Right cardiac atrium (tissue), 5 donors: ENCODE data around the gene CCDC12. TPM values are rescaled to one million over a fixed set of nuclear protein-coding genes. Genes with fewer than 3 reads are reported as not detected.

Experiments used
- ATAC-seq, 2 donors: fragments of 200-7000 bp; cut with Tn5 transposase; one replicate each; pipeline versions ENCODE4 v1.8.0 to v1.9.1; 2020; ENCODE audit warnings: moderate library complexity in 2 of 2, mild to moderate bottlenecking in 1 of 2
- DNase-seq, 3 donors: peaks; one replicate each; pipeline ENCODE4 v3.0.0-alpha.2; 2020
- H3K27ac ChIP-seq: one replicate; pipeline ENCODE4 v1.5.1; 2013; ENCODE audit warnings: mild to moderate bottlenecking, low read length, control low read depth, moderate library complexity
- H3K27me3 ChIP-seq: one replicate; pipeline ENCODE4 v1.6.1; 2013; ENCODE audit not compliant: control insufficient read depth, insufficient read depth
- H3K4me1 ChIP-seq: one replicate; pipeline ENCODE4 v1.6.1; 2013; ENCODE audit warnings: low read length; ENCODE audit not compliant: control insufficient read depth, insufficient read depth
- H3K4me3 ChIP-seq: one replicate; pipeline ENCODE4 v1.5.1; 2013; ENCODE audit warnings: low read length, control low read depth
- H3K9me3 ChIP-seq: one replicate; pipeline ENCODE4 v1.6.1; 2013; ENCODE audit warnings: low read length; ENCODE audit not compliant: control insufficient read depth
- WGBS: extraction: QIAGEN DNeasy Blood & Tissue Kit; methylation state at CpG from one replicate; pipeline ENCODE4 v1.1.7; 2013; 5-methylcytosine and 5-hydroxymethylcytosine counted together
- intact Hi-C, 4 donors: fragments of 100-400 bp; cut with DNase I; formaldehyde crosslinking; loops; one replicate each; pipeline versions ENCODE4 v1.11.0 to v1.14.0; 2022 to 2023
- polyA plus RNA-seq: library from polyadenylated mRNA; stranded (reverse); fragments of 200-250 nt; gene quantifications from one replicate; pipeline ENCODE4 v1.2.3, GENCODE V29; 2013
- total RNA-seq, 4 donors: library from RNA; stranded (reverse); fragmentation: NEBNext Ultra II Directional; extraction: Animal tissue kit (Norgen Biotek cat#: 25700); gene quantifications; one replicate each; pipeline ENCODE4 v1.2.1, GENCODE V29; 2021
- donor health status: healthy with polysubstance abuse.
- donor health status: DM: no; HTN: yes; CAD: no.
- donor health status: DM: no; HTN: no; CAD: no.
- donor health status: DM: no; HTN: yes; CAD: no; lungs with severe emphysema.
- donor health status: DM: yes; HTN: yes; CAD: no.

CCDC12 gene
- total and polyA plus RNA-seq, 5 donors: 31.2 to 58.0 (median 36.1) TPM

GRCh38 chr3:46876313-46877300 is 99.9 kb downstream of the CCDC12 start:
- Histone ChIP-seq H3K9me3 (no peaks in the 10 kb centered on the region), H3K27me3 (no peaks in the 10 kb centered on the region), H3K4me3 (no peak overlapping the region), H3K4me1 (peaks cover 22% of the 10 kb centered on the region), H3K27ac (no peak overlapping the region)
- no peak for ATAC-seq
- intact Hi-C loops: no loop called here
- no peak for DNase-seq
- WGBS: 85% methylated on average over 10 of the region's 10 CpGs

GRCh38 chr3:46875560-46875959 is 101.0 kb downstream of the CCDC12 start:
- no peaks in the 10 kb centered on the region for H3K9me3 ChIP-seq
- DNase-seq (no peak), ATAC-seq (no peak)
- WGBS: 98% methylated on average over 9 of the region's 9 CpGs
- no peak overlapping the region for H3K27ac ChIP-seq
- H3K4me3 ChIP-seq: no peak overlapping the region
- H3K27me3 ChIP-seq: no peaks in the 10 kb centered on the region
- intact Hi-C loops: no loop called here
- peaks cover 27% of the 10 kb centered on the region for H3K4me1 ChIP-seq

- Histone ChIP-seq H3K4me1 (peaks cover 27% of the 10 kb centered on the region), H3K27me3 (no peaks in the 10 kb centered on the region), H3K9me3 (no peaks in the 10 kb centered on the region), H3K4me3 (no peak overlapping the region), H3K27ac (no peak overlapping the region)
- intact Hi-C loops: no loop called here
- ATAC-seq: peak in 1 of 2 donors; percentile 15
- WGBS: 17% methylated on average over 18 of the region's 18 CpGs
- DNase-seq: peak in 1 of 3 donors; percentile 75
Observed at GRCh38 chr3:46874430-46874829, 102.1 kb downstream of the CCDC12 start.

DNA sequence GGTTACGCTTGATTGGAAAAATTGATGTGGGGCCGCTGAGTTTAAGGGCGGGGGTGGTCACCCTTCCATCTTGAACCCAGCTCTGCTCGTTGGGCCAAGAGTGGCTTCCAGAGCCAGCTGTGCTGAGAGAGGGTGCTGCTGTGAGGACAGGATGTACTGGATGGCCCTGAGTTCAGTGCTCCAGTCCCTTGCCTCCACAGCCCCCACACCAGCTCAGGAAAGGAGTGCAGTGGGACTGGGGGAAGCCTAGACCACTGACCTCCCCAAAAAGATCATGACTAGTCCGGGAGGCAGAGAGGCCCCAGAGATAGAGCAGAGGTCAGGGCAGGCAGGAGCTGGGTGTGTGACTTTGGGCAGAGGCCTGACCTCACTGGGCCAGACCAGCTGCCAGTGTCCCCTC is 103.0 kb downstream of the CCDC12 start:
- intact Hi-C loops: no loop called here
- Histone ChIP-seq H3K27me3 (no peaks in the 10 kb centered on the region), H3K9me3 (no peaks in the 10 kb centered on the region), H3K4me3 (no peak overlapping the region), H3K4me1 (peaks cover 26% of the 10 kb centered on the region), H3K27ac (no peak overlapping the region)
- DNase-seq (no peak), ATAC-seq (peak in 1 of 2 donors; percentile 1)
- 64% methylated on average over 5 of the region's 5 CpGs for WGBS

Other genes with a start within 250 kb of the CCDC12 start
- 100 to 1,000 TPM in 3 of 4 donors, 10 to 100 TPM in 1; 42.7 to 442 (median 293) TPM for gene MYL3, start 113.3 kb downstream of the CCDC12 start, total RNA-seq
- 1,012 TPM for gene MYL3, start 113.3 kb downstream of the CCDC12 start, polyA plus RNA-seq
- 10 to 100 TPM in 3 of 4 donors, 1 to 10 TPM in 1; 9.3 to 15.6 (median 12.6) TPM for gene PTH1R, start 99.0 kb downstream of the CCDC12 start, total RNA-seq
- 18.5 TPM for gene PTH1R, start 99.0 kb downstream of the CCDC12 start, polyA plus RNA-seq
- 10 to 100 TPM; 15.9 to 20.1 (median 17.3) TPM for gene NBEAL2, start 2.9 kb upstream of the CCDC12 start, total RNA-seq
- gene NBEAL2, start 2.9 kb upstream of the CCDC12 start, polyA plus RNA-seq: 13.7 TPM
- 10 to 100 TPM; 28.4 to 35.6 (median 32.0) TPM for gene SETD2, start 187.4 kb upstream of the CCDC12 start, total RNA-seq
- gene SETD2, start 187.4 kb upstream of the CCDC12 start, polyA plus RNA-seq: 10.3 TPM